ENCODE measurements around the gene GABRB3.

DNA sequence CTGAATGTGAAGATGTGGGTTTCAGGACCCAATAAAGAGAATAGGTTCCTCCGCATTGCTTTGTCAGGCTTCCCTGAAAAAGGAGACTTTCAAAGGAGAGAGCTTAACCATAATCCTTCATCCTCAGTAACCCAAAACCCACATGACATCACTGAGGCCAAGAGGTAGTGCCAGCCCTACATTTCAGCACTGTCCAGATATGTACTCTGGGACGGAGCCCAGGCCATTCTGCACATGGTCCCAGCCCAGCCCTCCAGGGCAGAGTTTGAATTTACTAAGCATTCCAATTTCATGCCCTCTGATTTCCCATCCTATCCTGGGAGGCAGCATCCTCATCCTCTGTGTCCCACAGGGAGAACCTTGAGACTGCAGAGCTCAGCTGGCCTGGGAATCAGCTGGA, 210.5 kb downstream of the GABRB3 start:
- no peak for TF ChIP-seq ZFP3 (CRISPR knock-in tag; IDR thresholded peaks at IDR 0.05)
- TF ChIP-seq ZNF565 (CRISPR knock-in tag; conservative IDR thresholded peaks at IDR 0.05; ENCODE audit: low read depth) = no peak
- no peak for TF ChIP-seq OSR1 (CRISPR knock-in tag; IDR thresholded peaks at IDR 0.05)
- TF ChIP-seq ESRRG (CRISPR knock-in tag; IDR thresholded peaks at IDR 0.05) = no peak
- TF ChIP-seq TCF4 (CRISPR knock-in tag; IDR thresholded peaks at IDR 0.05; ENCODE audit: borderline replicate concordance) = no peak
- TF ChIP-seq, protein P1, sequence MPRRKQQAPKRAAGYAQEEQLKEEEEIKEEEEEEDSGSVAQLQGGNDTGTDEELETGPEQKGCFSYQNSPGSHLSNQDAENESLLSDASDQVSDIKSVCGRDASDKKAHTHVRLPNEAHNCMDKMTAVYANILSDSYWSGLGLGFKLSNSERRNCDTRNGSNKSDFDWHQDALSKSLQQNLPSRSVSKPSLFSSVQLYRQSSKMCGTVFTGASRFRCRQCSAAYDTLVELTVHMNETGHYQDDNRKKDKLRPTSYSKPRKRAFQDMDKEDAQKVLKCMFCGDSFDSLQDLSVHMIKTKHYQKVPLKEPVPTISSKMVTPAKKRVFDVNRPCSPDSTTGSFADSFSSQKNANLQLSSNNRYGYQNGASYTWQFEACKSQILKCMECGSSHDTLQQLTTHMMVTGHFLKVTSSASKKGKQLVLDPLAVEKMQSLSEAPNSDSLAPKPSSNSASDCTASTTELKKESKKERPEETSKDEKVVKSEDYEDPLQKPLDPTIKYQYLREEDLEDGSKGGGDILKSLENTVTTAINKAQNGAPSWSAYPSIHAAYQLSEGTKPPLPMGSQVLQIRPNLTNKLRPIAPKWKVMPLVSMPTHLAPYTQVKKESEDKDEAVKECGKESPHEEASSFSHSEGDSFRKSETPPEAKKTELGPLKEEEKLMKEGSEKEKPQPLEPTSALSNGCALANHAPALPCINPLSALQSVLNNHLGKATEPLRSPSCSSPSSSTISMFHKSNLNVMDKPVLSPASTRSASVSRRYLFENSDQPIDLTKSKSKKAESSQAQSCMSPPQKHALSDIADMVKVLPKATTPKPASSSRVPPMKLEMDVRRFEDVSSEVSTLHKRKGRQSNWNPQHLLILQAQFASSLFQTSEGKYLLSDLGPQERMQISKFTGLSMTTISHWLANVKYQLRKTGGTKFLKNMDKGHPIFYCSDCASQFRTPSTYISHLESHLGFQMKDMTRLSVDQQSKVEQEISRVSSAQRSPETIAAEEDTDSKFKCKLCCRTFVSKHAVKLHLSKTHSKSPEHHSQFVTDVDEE (CRISPR knock-in tag; IDR thresholded peaks at IDR 0.05) = no peak
- TF ChIP-seq, protein P2, sequence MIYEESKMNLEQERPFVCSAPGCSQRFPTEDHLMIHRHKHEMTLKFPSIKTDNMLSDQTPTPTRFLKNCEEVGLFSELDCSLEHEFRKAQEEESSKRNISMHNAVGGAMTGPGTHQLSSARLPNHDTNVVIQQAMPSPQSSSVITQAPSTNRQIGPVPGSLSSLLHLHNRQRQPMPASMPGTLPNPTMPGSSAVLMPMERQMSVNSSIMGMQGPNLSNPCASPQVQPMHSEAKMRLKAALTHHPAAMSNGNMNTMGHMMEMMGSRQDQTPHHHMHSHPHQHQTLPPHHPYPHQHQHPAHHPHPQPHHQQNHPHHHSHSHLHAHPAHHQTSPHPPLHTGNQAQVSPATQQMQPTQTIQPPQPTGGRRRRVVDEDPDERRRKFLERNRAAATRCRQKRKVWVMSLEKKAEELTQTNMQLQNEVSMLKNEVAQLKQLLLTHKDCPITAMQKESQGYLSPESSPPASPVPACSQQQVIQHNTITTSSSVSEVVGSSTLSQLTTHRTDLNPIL (CRISPR knock-in tag; IDR thresholded peaks at IDR 0.05; ENCODE audit: low read depth) = no peak
- TF ChIP-seq, protein P3, sequence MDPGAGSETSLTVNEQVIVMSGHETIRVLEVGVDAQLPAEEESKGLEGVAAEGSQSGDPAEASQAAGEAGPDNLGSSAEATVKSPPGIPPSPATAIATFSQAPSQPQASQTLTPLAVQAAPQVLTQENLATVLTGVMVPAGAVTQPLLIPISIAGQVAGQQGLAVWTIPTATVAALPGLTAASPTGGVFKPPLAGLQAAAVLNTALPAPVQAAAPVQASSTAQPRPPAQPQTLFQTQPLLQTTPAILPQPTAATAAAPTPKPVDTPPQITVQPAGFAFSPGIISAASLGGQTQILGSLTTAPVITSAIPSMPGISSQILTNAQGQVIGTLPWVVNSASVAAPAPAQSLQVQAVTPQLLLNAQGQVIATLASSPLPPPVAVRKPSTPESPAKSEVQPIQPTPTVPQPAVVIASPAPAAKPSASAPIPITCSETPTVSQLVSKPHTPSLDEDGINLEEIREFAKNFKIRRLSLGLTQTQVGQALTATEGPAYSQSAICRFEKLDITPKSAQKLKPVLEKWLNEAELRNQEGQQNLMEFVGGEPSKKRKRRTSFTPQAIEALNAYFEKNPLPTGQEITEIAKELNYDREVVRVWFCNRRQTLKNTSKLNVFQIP (CRISPR knock-in tag; IDR thresholded peaks at IDR 0.05; ENCODE audit: borderline replicate concordance, low read depth) = no peak

Measured in SK-N-SH treated with all-trans-retinoic acid at 6 μM for 48 hours (cell line).